K562 (cell line): ENCODE data around the gene FMNL2. TPM values are rescaled to one million over a fixed set of nuclear protein-coding genes. Genes with fewer than 3 reads are reported as not detected.

Experiments
- ATAC-seq: fragments of 200-7000 bp; cut with Tn5 transposase; 3 replicates; pipeline ENCODE4 v1.9.1; 2020; ENCODE audit warnings: moderate library complexity
- BruUV-seq: library from RNA; stranded (reverse); fragments of 400-500 nt; replicated peaks from 2 replicates; lab custom pipeline; 2021; lab: Mats Ljungman, UMichigan
- CTCF ChIA-PET: fragments of 300-600 bp; formaldehyde crosslinking; extraction: SDS; loops from one replicate; lab custom pipeline; 2021; ENCODE audit warnings: low intra/inter-chr PET ratio; lab: Yijun Ruan, JAX
- POLR2A ChIA-PET: fragments of 300-600, 350-650 bp; sonication (Branson Sonifier 250); formaldehyde crosslinking; extraction: SDS; loops from one replicate; lab custom pipeline; 2021; ENCODE audit warnings: antibody characterized with exemption, inconsistent platforms; lab: Yijun Ruan, JAX
- DNase-seq, 4 experiments: peaks; one replicate each; pipeline versions ENCODE4 v3.0.0 to v3.0.0-alpha.2; 2011 to 2018; ENCODE audit warnings: low spot score in 3 of 4, mixed read lengths in 3 of 4; ENCODE audit errors: extremely low read depth in 1 of 4
- FAIRE-seq: peaks from 2 replicates; lab custom pipeline; 2011; peaks lifted over from hg19 to GRCh38; lab: Jason Lieb, UNC
- H2AFZ ChIP-seq: 2 replicates; pipeline ENCODE4 v1.6.0; 2011; ENCODE audit warnings: low read depth, low read length, control low read depth, inconsistent platforms
- H3K27ac ChIP-seq: fragments of 200-600 bp; 3 replicates; pipeline ENCODE4 v1.8.0; 2011; ENCODE audit warnings: low read depth, mild to moderate bottlenecking, control low read depth, inconsistent platforms, low read length, moderate library complexity, mixed read lengths; ENCODE audit errors: extremely low read depth
- H3K27me3 ChIP-seq, 2 experiments: fragments of 300-600 bp in 1 of 2; 2 replicates in 1 of 2; 3 replicates in 1 of 2; pipeline versions ENCODE4 v1.6.0 to v1.8.0; 2011; ENCODE audit warnings: inconsistent platforms in 2 of 2, low read length in 2 of 2, mild to moderate bottlenecking in 1 of 2, mixed read lengths in 1 of 2, moderate library complexity in 1 of 2; ENCODE audit not compliant: control insufficient read depth in 2 of 2, insufficient read depth in 2 of 2
- H3K36me3 ChIP-seq: fragments of 300-600 bp; 3 replicates; pipeline ENCODE4 v1.8.0; 2011; ENCODE audit warnings: mild to moderate bottlenecking, low read length, inconsistent platforms; ENCODE audit not compliant: control insufficient read depth, insufficient read depth
- H3K4me1 ChIP-seq, 2 experiments: fragments of 200-600 bp in 1 of 2; replicated peaks in 1 of 2; 2 replicates in 1 of 2; 3 replicates in 1 of 2; pipeline versions ENCODE4 v1.5.1 to v1.8.0; 2011; ENCODE audit warnings: inconsistent platforms in 2 of 2, low read length in 2 of 2, mild to moderate bottlenecking in 1 of 2, mixed read lengths in 1 of 2, moderate library complexity in 1 of 2; ENCODE audit not compliant: control insufficient read depth in 2 of 2, insufficient read depth in 2 of 2
- H3K4me2 ChIP-seq: 2 replicates; pipeline ENCODE4 v1.6.1; 2011; ENCODE audit warnings: low read length, control low read depth, inconsistent platforms, mixed read lengths; ENCODE audit not compliant: insufficient read depth
- H3K4me3 ChIP-seq: fragments of 200-600 bp; sonication (generic), shearing (Covaris generic); 2 replicates; pipeline ENCODE4 v1.5.1; 2016; ENCODE audit warnings: control low read depth, inconsistent platforms
- H3K79me2 ChIP-seq: fragments of 200-600 bp; 3 replicates; pipeline ENCODE4 v1.8.0; 2011; ENCODE audit warnings: low read length, inconsistent platforms; ENCODE audit not compliant: control insufficient read depth, insufficient read depth
- H3K9ac ChIP-seq, 2 experiments: 2 replicates each; pipeline versions ENCODE4 v1.6.0 to v1.6.1; 2011; ENCODE audit warnings: low read depth in 2 of 2, low read length in 2 of 2, control low read depth in 1 of 2, inconsistent platforms in 1 of 2, mild to moderate bottlenecking in 1 of 2, mixed read lengths in 1 of 2; ENCODE audit not compliant: insufficient read depth in 1 of 2
- H3K9me1 ChIP-seq: one replicate; pipeline ENCODE4 v1.6.0; 2011; ENCODE audit warnings: inconsistent platforms, mild to moderate bottlenecking, low read length, moderate library complexity; ENCODE audit not compliant: control insufficient read depth, insufficient read depth
- H3K9me3 ChIP-seq: replicated peaks from 2 replicates; pipeline ENCODE4 v1.5.1; 2011; ENCODE audit warnings: low read depth, low read length, inconsistent platforms; ENCODE audit not compliant: control insufficient read depth, insufficient read depth
- H4K20me1 ChIP-seq: replicated peaks from 2 replicates; pipeline ENCODE4 v1.6.1; 2011; ENCODE audit warnings: low read length, inconsistent platforms, mixed read lengths; ENCODE audit not compliant: control insufficient read depth, insufficient read depth
- MGA ChIP-seq: fragments of 450-650 bp; IDR thresholded peaks from 2 replicates; pipeline ENCODE4 v1.6.1; 2016; ENCODE audit warnings: mild to moderate bottlenecking, moderate library complexity
- ZNF143 ChIP-seq: sonication (generic); formaldehyde crosslinking; IDR thresholded peaks from 2 replicates; pipeline ENCODE4 v1.9.0; 2022; ENCODE audit warnings: mild to moderate bottlenecking, missing genetic modification reagents
- WGBS: fragments of 100-300 bp; shearing (Covaris generic); methylation state at CpG from one replicate; pipeline ENCODE4 v1.1.6; 2016; ENCODE audit warnings: low coverage, mixed read lengths; ENCODE audit not compliant: insufficient coverage; ENCODE audit errors: missing lambda C conversion rate; 5-methylcytosine and 5-hydroxymethylcytosine counted together
- in situ Hi-C: fragments of 300-500 bp; cut with MboI; formaldehyde crosslinking; loops from 4 replicates; pipeline ENCODE4 v1.15.0; 2018; ENCODE audit warnings: inconsistent platforms, mixed read lengths
- intact Hi-C: fragments of 100-400 bp; cut with micrococcal nuclease; formaldehyde crosslinking; loops from 2 replicates; pipeline ENCODE4 v1.14.2; 2022
- polyA plus RNA-seq, 8 experiments: library from polyadenylated mRNA; depleted of rRNA in 4 of 8; stranded (reverse) in 5 of 8; unstranded in 3 of 8; fragments of >200 nt; fragmentation: Nextera tagmentation in 2 of 8; fragmentation: Illumina TruSeq in 1 of 8; extraction: Ambion mirVana in 2 of 8; extraction: Trizol in 1 of 8; gene quantifications; 2 replicates each; pipeline versions ENCODE4 v1.2.1 to v1.2.3, GENCODE V29; 2011 to 2014; ENCODE audit warnings: inconsistent platforms in 1 of 8, missing spikeins in 1 of 8
- total RNA-seq, 7 experiments: library from RNA; depleted of rRNA in 6 of 7; stranded (reverse); fragments of >200 nt in 6 of 7; fragmentation: Illumina TruSeq in 2 of 7; extraction: Trizol in 2 of 7; gene quantifications; 2 replicates each; pipeline versions ENCODE4 v1.2.1 to v1.2.3, GENCODE V29; 2011 to 2021; ENCODE audit warnings: low replicate concordance in 1 of 7

FMNL2 gene
- total and polyA plus RNA-seq, 9 of the 15 experiments (the other 6 are each of a cell fraction or from before 2014, with no cell fraction given) = 0.15 to 0.49 (median 0.24) TPM; not detected in 1

GRCh38 chr2:152615177-152615576 is 280.2 kb downstream of the FMNL2 start:
- H4K20me1 ChIP-seq = no peaks in the 10 kb centered on the region
- BruUV-seq = no TSS peak
- H3K9me3 ChIP-seq = no peaks in the 10 kb centered on the region
- H3K4me1 ChIP-seq = peaks cover 0 to 2% of the 10 kb centered on the region in 2 experiments; a peak in 2 of 5 replicates
- H3K4me3 ChIP-seq = no peak overlapping the region
- POLR2A ChIA-PET = no interaction called here
- DNase-seq (no peak), ATAC-seq (no peak), FAIRE-seq (no peak)
- H3K9me1 ChIP-seq = no peaks in the 10 kb centered on the region
- no peak overlapping the region for H3K4me2 ChIP-seq
- H2AFZ ChIP-seq = no peak overlapping the region
- no peaks in the 10 kb centered on the region for H3K36me3 ChIP-seq
- peaks cover 5 to 17% of the 10 kb centered on the region in 2 experiments; a peak in 3 of 5 replicates for H3K27me3 ChIP-seq
- in situ Hi-C loops (no loop called here), intact Hi-C loops (no loop called here)
- no peak overlapping the region for H3K27ac ChIP-seq
- CTCF ChIA-PET = no interaction called here
- H3K9ac ChIP-seq = no peak overlapping the region
- 4% methylated on average over 5 of the region's 5 CpGs for whole genome bisulfite sequencing
- no peaks in the 10 kb centered on the region for H3K79me2 ChIP-seq
- TF ChIP-seq MGA (no peak), ZNF143 (CRISPR knock-in tag) (no peak)
